Parathyroid adenoma (tissue), 2 donors: Measurements from ENCODE around the gene FIBP.

Experiments used
- H2AFZ ChIP-seq: fragments of 300-600 bp; sonication (generic); one replicate; pipeline ENCODE4 v1.7.0; 2017; ENCODE audit warnings: antibody characterized with exemption, mild to moderate bottlenecking
- H3K27ac ChIP-seq: fragments of 300-600 bp; sonication (generic); one replicate; pipeline ENCODE4 v1.7.0; 2017
- H3K27me3 ChIP-seq: fragments of 300-600 bp; sonication (generic); one replicate; pipeline ENCODE4 v1.7.0; 2017; ENCODE audit warnings: low read length; ENCODE audit not compliant: control insufficient read depth, insufficient read depth
- H3K36me3 ChIP-seq: fragments of 300-600 bp; sonication (generic); one replicate; pipeline ENCODE4 v1.7.0; 2017; ENCODE audit warnings: low read length; ENCODE audit not compliant: control insufficient read depth, insufficient read depth
- H3K4me1 ChIP-seq: fragments of 300-600 bp; sonication (generic); one replicate; pipeline ENCODE4 v1.7.0; 2017; ENCODE audit warnings: control low read depth
- H3K4me2 ChIP-seq: fragments of 300-600 bp; sonication (generic); one replicate; pipeline ENCODE4 v1.7.0; 2017; ENCODE audit warnings: low read length
- H3K4me3 ChIP-seq: fragments of 300-600 bp; sonication (generic); one replicate; pipeline ENCODE4 v1.7.0; 2017; ENCODE audit warnings: low read depth, low read length
- H3K79me2 ChIP-seq: fragments of 300-600 bp; sonication (generic); one replicate; pipeline ENCODE4 v1.7.0; 2017; ENCODE audit warnings: control low read depth
- H3K9ac ChIP-seq: fragments of 300-600 bp; sonication (generic); one replicate; pipeline ENCODE4 v1.7.0; 2017; ENCODE audit warnings: mild to moderate bottlenecking
- H3K9me3 ChIP-seq: fragments of 300-600 bp; sonication (generic); one replicate; pipeline ENCODE4 v1.7.0; 2017; ENCODE audit warnings: low read length; ENCODE audit not compliant: control insufficient read depth
- TF ChIP-seq, protein P1 (sequence below): fragments of 300-600 bp; sonication (generic); IDR thresholded peaks from one replicate; pipeline ENCODE4 v1.7.0; 2017; ENCODE audit warnings: antibody characterized with exemption, mild to moderate bottlenecking
- donor health status: primary hyperparathyroidism.

The FIBP gene

DNA sequence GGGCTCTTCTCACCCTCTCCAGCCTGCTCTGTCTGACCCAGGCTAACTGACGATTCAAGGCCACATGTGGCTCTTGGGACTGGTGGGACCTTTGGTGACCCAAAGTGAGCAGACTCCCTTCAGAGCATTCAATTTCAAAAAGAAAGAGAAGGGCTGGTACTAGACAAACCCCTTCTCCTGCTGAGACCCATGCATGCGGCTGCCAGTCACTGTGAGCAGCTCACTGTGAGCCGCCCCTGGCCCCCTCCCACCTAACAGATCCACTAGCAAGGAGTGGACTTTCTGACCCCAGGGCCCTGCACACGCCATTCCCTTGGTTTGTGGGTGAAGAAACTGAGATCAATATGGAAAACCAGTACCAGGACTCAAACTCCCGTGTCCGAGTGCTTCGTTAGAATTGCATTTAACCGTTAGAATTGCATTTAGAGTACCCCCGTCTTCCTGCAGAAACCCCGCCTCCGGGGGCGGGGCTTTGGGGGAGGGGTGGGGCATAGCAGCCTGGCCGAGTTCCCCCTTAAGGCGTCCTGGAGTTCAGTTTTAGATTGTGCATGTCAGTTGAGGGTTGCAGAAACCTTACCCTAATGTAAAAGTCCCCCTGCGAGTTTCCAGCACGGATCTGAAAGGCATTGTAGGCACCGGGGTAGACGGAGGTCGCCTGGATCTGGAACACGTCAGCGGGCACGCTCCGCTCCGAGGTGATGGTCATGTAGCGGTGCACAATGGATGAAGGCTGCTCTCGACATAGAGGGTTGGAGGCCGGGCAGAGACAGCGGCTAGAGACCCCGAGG is 20.8 kb downstream of the FIBP start:
- TF ChIP-seq, protein P1, sequence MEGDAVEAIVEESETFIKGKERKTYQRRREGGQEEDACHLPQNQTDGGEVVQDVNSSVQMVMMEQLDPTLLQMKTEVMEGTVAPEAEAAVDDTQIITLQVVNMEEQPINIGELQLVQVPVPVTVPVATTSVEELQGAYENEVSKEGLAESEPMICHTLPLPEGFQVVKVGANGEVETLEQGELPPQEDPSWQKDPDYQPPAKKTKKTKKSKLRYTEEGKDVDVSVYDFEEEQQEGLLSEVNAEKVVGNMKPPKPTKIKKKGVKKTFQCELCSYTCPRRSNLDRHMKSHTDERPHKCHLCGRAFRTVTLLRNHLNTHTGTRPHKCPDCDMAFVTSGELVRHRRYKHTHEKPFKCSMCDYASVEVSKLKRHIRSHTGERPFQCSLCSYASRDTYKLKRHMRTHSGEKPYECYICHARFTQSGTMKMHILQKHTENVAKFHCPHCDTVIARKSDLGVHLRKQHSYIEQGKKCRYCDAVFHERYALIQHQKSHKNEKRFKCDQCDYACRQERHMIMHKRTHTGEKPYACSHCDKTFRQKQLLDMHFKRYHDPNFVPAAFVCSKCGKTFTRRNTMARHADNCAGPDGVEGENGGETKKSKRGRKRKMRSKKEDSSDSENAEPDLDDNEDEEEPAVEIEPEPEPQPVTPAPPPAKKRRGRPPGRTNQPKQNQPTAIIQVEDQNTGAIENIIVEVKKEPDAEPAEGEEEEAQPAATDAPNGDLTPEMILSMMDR: no peak
- H3K4me2 ChIP-seq: no peak overlapping the region
- H3K4me3 ChIP-seq: no peak overlapping the region
- no peaks in the 10 kb centered on the region for H3K36me3 ChIP-seq
- no peaks in the 10 kb centered on the region for H3K9me3 ChIP-seq
- no peaks in the 10 kb centered on the region for H3K79me2 ChIP-seq
- no peaks in the 10 kb centered on the region for H3K4me1 ChIP-seq
- no peak overlapping the region for H3K9ac ChIP-seq
- H3K27me3 ChIP-seq: no peaks in the 10 kb centered on the region
- H2AFZ ChIP-seq: no peak overlapping the region
- H3K27ac ChIP-seq: no peak overlapping the region

DNA sequence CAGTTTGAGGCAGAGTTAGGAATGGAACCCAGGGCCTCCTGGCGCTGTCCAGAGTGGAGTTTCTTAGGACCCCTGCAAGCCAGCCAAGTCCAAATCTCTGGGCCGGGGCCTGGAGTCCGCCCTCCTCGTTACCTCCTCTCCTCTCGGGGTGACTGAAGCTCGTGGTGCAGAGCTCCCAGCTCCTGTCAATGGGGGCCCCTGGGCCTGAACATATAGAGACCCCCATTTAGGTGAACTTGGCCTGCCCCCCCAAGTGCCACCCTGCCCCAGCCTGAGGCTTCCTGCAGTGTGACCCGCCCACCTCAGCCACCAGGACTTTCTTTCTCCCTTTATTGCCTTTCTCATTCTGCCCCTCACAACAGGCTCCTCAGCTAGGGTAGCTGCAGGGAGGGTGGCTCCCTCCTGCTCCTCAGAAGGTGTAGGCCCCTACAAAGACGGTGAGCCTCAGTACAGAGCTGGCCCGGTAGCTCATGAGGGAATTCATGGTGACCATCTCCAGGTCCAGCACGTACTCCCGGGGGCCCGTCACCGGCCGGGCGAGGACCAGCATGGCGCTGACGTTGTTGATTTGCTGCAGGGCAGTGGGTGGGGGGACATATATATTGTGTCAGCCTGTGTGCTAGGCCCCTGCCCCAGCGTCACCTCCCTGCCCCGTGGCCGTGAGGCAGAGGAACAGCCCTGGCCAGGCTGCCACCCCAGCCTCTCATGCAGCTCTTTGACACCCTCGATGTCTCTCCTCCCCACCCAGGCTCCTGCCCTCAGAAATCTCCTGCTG is 21.6 kb downstream of the FIBP start:
- Histone ChIP-seq H3K27me3 (no peaks in the 10 kb centered on the region), H3K36me3 (no peaks in the 10 kb centered on the region), H3K79me2 (no peaks in the 10 kb centered on the region), H3K9ac (no peak overlapping the region), H3K4me3 (no peak overlapping the region), H2AFZ (no peak overlapping the region), H3K27ac (no peak overlapping the region), H3K9me3 (no peaks in the 10 kb centered on the region), H3K4me1 (no peaks in the 10 kb centered on the region), H3K4me2 (no peak overlapping the region)
- TF ChIP-seq, protein P1: no peak

DNA sequence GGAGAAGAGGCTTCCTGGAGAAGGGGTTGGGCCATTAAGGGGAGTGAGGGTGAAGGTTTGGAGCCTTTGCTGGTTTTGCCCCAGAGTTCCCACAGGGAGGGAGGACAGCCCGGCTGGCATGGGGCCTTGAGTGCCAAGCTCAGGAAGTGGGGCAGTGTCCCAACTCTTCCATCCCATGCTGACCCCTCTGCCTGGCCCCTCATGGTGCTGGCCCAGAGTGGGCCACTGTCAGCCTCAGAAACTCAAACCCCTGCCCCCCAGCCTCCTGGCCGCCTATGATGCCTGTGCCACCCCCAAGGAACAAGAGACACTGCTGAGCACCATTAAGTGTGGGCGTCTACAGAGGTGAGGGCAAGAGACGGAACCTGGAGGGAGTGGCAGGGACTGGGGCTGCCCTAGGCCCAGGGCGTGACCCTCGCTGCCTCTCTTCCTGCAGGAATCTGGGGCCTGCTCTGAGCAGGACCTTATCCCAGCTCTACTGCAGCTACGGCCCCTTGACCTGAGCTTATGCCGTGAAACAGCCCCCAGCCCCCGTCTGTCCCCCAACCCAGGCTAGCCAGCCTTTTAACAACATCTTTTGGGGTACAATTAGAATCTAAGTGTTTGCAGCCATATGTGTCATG is 22.6 kb downstream of the FIBP start:
- Histone ChIP-seq H2AFZ (no peak overlapping the region), H3K36me3 (no peaks in the 10 kb centered on the region), H3K27me3 (no peaks in the 10 kb centered on the region), H3K4me1 (peaks cover 5% of the 10 kb centered on the region), H3K9ac (no peak overlapping the region), H3K4me2 (no peak overlapping the region), H3K27ac (no peak overlapping the region), H3K4me3 (no peak overlapping the region), H3K9me3 (no peaks in the 10 kb centered on the region), H3K79me2 (peaks cover 2% of the 10 kb centered on the region)
- TF ChIP-seq, protein P1: no peak

DNA sequence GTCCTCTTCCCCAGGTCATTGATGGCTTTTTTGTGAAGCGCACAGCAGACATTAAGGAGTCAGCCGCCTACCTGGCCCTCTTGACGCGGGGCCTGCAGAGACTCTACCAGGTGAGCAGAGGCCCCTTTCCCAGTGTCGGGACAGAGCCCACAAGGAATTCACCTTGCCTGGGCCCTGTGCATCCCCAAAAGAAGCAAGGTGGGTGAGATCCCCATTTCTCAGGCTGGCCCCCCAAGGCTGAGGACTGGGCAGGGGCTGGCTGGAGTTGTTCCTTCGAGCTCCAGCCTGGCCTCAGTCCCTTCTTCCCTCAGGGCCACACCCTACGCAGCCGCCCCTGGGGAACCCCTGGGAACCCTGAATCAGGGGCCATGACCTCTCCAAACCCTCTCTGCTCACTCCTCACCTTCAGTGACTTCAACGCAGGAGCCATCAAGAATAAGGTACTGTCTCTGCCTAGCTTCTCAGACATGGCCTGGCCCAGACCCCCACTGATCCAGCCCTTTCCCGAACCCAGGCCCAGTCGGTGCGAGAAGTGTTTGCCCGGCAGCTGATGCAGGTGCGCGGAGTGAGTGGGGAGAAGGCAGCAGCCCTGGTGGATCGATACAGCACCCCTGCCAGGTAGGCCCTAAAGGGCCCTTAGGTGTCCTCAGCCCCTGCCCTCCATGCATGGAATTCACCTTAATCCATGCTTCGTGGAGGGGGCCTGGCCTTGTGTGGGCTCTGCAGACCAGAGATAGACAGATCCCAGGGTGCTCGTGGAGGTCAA is 23.4 kb downstream of the FIBP start:
- peaks cover 2% of the 10 kb centered on the region for H3K79me2 ChIP-seq
- H3K4me2 ChIP-seq: no peak overlapping the region
- no peak overlapping the region for H3K27ac ChIP-seq
- no peaks in the 10 kb centered on the region for H3K9me3 ChIP-seq
- H2AFZ ChIP-seq: no peak overlapping the region
- H3K9ac ChIP-seq: no peak overlapping the region
- no peak overlapping the region for H3K4me3 ChIP-seq
- H3K4me1 ChIP-seq: peaks cover 5% of the 10 kb centered on the region
- no peaks in the 10 kb centered on the region for H3K36me3 ChIP-seq
- no peaks in the 10 kb centered on the region for H3K27me3 ChIP-seq
- TF ChIP-seq, protein P1: no peak
